ENCODE results near the gene AEBP2.
"Not testable (repeated sequence)": the region's sequence is repeated elsewhere in the genome, so short reads cannot be mapped to it uniquely, and the experiment has no call there.

AEBP2 gene

DNA sequence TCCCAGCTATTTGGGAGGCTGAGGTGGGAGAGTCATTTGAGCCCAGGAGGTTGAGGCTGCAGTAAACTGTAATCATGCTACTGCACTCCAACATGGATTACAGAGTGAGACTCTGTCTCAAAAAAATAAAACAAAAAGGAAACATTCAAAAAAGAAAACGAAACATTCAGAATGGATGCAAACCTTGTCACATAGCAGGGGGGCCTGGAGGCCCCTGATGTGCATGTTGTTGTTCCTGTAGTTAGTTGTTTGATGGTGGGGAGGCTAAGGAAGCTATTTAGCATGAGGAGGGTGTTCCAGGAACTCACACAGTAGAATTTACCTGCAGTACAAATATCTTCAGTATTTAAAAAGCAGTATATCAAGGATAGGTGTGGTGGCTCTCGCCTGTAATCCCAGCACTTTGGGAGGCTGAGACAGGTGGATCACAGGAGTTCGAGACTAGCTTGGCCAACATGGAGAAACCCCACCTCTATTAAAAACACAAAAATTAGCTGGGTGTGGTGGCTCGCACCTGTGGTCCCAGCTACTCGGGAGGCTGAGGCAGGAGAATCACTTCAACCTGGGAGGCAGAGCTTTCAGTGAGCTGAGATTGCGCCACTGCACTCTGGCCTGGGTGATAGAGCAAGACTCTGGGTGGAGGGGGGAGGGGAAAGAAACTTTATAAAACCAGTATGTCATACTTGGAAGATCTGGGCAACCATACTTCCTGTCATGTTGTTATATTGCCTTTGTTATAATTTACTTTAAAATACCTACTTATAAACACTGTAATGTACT, 17.6 kb upstream of the AEBP2 start:
- no peak for DNase-seq (ENCODE audit: low read depth in 2 of 2)

DNA sequence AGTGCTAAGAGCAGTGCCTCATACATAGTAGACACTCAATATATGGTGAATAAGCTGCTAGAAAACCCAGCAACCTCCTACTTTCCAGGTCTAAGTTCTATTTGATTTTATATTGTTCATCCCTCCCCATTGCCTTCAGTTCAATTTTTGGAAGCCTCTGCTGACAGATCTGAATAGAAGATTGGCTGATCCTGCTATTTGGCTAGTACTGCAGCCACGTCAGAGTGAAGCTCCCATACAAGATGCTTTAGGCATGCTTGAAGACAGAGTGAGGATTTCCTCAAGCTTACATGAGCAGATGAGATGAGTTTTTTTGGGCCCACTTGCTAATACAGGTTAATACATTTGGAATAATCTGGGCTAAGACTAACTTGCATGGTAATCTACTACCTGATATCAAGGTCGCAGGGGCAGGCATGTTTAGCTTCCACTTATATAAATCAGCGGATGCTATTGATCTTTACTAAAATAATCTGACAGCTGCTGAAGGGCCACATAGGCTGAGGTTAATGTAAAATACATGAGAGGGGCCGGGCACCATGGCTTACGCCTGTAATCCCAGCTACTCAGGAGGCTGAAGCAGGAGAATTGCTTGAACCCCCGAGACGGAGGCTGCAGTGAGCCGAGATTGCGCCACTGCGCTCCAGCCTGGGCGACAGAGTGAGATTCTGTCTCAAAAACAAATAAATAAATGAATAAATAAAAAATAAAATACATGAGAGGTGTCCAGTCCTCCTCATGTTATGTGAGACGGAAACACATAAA, 15.9 kb upstream of the AEBP2 start:
- no peak for DNase-seq (ENCODE audit: low read depth in 2 of 2)

DNA sequence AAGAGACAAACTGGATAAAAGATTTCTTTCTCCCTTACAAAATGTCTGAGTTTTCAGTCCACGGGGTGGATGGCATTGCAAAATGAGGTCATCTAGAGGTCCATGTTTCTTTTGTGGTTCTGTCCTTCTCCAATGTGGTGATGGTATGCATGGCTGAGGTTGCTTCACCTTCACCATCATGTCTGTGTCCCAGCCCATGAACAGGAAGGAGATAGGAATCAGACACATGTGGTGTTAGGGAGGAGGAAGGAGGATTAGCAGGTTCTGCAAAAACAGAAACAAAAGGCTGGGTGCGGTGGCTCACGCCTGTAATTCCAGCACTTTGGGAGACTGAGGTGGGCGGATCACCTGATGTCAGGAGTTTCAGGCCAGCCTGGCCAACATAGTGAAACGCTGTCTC, 11.0 kb upstream of the AEBP2 start:
- DNase-seq (ENCODE audit: low read depth in 2 of 2): no peak

DNA sequence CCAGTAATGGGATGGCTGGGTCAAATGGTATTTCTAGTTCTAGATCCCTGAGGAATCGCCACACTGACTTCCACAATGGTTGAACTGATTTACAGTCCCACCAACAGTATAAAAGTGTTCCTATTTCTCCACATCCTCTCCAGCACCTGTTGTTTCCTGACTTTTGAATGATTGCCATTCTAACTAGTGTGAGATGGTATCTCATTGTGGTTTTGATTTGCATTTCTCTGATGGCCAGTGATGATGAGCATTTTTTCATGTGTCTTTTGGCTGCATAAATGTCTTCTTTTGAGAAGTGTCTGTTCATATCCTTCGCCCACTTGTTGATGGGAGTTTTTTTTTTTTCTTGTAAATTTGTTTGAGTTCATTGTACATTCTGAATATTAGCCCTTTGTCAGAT, 9.8 kb upstream of the AEBP2 start:
- not testable (repeated sequence) for DNase-seq (ENCODE audit: low read depth in 2 of 2)

DNA sequence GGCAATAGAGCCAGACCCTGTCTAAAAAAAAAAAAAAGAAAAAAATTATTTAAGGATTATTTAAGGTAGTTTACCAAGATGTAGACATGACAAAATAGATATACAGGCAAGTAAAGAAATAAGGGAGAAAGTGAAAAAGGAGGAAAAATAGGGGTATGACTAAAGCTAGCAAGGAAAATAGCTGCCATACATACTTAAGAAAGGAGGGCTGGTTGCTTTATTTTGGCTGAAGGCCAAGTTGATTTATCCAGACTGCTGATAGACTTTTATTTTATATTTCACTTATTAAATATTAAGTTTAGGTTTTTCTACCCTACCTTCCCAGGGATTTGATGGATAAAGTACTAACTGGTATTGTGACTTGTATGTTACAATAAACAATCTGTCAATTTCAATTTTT, 8.3 kb upstream of the AEBP2 start:
- no peak for DNase-seq (ENCODE audit: low read depth in 2 of 2)

DNA sequence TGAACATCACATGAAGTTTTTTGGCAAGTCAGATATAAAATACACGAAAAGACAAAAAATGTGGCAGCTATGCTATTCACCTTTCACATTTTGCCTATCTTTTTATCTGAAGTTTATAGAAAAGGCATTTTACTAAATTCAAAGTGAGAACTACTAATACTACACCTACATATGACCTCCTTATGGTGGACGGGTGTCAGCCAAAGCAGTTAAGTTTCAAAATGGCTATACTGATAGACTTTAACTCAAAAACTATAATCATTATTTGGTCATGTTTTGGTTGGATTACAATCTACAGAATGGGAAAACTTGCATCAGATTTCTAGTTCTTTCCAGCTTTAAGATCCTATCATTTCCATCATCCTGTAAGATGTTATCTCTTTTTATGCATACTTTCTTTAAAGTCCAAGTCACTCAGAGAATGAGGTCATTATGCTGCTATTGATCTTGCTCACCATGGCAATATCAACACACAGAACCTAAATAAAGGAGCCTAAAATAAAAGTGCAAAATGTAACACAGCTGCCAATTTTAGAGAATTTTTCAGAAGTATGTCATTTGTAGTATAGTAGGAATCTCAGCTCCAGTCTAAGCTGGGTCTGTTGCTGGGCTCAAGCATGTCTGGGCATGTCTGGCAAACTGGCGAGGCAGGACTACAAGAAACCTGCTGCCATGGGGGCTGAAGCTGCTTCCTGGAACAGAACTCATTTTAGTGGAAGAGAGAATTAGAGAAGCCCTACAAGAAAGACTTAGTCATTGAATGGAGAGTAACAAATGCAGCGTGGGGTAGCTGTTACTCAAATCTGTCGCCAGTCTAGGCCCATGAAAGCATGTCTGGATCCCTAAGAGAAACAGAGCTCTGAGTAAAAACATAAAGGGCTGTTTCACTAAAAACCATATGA, 7.6 kb upstream of the AEBP2 start:
- DNase-seq (ENCODE audit: low read depth in 2 of 2): peak; percentile 34 to 40

DNA sequence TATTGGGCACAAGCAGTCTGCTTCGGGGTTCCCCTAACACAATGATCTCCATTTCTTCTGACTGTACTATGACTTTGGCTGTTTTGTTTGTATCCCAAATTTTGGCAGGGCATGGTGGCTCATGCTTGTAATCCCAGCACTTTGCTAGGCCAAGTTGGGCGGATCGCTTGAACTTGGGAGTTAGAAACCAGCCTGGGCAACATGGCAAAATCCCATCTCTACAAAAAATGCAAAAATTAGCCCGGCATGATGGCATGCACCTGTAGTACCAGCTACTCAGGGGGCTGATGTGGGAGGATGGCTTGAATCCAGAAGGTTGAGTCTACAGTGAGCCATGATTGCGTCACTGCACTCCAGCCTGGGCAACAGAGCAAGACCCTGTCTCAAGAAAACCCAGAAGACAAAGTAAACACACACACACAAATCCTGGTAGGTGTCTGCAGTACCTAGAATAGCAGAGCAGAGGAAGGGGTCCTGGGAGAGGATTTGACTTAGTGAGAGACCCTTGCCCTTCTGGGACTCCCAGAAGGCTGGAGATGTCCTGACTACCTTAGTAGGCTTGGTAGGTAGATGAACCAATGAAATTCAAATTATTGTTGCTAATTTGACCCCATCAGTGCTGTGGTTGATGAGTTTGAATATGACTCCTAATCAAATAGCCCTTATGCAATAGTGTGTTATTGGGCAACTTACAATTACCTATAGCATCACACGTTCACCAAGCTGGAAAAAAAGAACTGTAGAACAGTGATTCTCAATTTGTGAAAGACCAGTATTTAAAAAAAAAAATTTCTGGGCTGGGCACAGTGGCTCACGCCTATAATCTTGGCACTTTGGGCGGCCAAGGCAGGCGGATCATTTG, 6.8 kb upstream of the AEBP2 start:
- DNase-seq (ENCODE audit: low read depth in 2 of 2): no peak

DNA sequence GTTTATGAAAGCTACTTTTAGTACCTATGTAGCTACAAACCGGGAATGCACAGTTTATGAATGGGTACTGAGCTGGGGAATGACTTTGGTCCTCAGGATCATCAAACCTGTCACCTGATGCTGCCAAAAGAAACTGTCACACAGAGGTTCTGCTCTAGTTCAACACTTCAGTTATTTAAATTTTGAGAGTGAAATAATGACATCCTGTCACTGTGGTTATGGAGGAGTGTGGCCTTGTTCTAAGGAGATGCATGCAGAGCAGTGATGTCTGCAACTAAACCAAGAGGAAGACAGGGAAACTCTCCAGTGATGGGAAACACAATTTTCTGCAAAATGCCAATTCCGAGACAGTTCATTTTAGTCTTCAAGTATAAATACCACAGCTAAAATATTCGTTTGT, 4.8 kb upstream of the AEBP2 start:
- DNase-seq (ENCODE audit: low read depth in 2 of 2): no peak

DNA sequence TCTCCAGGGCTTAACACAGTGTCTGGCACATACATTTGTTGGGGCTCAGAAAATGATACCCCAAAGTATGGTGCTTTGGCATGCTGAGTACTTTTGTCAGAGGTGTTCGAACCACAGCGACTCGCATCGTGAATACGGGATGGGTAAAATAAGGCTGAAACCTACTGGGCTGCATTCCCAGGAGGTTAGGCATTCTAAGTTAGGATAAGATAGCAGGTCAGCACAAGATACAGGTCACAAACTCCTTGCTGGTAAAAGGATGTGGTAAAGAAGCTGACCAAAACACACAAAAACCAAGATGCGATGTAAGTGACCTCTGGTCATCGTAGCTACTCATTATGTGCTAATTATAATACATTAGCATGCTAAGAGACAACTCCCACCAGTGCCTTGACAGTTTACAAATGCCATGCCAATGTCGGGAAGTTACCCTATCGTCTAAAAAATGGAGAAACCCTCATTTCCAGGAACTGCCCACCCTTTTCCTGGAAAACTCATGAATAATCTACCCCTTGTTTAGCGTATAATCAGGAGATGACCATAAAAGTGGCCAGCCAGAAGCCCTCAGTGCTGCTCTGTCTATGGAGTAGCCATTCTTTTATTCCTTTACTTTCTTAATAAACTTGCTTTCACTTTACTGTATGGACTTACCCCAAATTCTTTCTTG, 3.3 kb upstream of the AEBP2 start:
- DNase-seq (ENCODE audit: low read depth in 2 of 2): no peak

DNA sequence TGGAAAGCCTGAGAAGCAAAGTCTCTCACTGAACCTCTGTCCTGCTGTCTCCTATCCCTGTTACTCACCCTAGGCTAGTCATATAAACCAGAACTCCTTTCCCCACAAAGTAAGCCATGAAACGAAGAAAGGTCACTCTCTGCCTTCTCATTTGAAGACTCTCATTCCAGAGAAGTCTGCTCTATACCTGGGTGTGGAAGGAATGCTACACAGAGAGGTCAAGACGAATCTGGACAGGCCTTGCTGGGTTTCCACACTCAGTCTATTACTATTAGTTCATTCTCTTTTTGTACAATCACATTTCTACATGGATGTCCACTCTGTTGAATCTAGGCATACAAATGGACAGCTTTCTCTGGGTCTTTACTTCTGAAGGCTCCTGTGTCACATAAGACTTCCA, 2.4 kb upstream of the AEBP2 start:
- DNase-seq (ENCODE audit: low read depth in 2 of 2): no peak

DNA sequence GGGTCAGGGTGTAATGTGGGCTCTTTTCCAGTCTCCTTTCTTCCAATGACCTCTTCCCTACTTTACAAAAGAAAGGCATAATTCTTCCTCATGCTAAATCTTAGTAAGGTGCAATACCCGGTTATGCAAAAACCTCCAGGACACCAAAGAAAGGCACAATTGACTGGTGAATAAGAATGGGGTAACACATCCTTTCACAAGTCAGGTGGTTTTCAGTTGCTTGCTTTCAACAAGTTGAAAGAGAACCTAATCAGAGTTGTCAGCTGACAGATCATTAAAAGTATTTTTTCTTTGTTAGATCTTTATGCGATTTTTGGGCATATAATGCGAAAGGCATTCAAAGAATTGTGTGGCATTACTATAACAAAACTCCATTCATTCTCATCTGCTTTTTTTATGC, 1.3 kb upstream of the AEBP2 start:
- no peak for DNase-seq (ENCODE audit: low read depth in 2 of 2)

DNA sequence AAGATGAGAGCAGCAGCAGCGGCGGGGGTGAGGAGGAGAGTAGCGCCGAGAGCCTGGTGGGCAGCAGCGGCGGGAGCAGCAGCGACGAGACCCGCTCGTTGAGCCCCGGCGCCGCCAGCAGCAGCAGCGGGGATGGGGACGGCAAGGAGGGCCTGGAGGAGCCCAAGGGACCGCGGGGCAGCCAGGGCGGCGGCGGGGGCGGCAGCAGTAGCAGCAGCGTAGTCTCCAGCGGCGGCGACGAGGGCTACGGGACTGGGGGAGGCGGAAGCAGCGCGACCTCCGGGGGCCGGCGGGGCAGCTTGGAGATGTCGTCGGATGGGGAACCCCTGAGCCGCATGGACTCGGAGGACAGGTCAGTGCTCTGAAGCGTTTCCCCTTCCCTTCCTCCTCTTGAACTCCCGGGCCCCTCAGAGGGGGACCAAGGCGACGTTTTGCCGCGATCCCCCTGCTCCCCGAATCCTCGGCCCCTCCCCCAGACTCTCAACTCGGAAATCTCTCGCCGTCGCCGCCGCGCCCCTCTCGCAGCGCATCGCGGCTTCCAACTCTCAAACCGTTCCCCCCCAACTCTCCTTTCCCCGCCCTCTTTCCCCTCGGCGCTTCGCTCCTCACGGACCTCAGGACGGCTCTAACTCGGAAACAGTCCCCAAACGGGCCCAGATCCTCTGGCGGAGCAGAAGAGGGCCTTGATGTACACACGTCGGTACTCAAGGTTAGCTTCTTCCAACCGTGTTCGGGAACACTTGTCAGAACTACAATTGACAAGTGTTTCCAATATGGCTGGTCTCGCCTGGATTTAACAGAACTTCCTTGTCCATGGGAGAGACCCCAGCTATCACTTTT, 947 bp downstream of the AEBP2 start:
- DNase-seq (ENCODE audit: low read depth in 2 of 2): peak; percentile 33 to 43

DNA sequence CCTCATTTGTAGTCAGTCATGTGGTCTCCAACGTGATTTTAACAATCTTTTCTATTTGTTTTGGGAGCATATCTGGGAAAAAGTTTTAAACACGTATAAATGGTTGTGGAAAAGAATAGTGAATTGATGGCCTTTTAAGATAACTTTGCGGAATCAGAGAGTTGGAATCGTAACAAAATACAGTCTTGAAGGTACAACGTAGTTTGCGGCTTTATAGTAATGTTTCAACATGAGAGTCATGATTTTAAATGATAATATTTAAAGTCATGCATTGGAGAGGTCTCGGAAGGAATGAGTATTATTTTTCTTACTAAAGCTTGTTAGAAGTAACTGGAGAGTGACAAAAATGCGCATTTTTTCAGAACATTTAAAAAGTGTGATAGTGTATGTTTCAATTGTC, 1.6 kb downstream of the AEBP2 start:
- DNase-seq (ENCODE audit: low read depth in 2 of 2): no peak

DNA sequence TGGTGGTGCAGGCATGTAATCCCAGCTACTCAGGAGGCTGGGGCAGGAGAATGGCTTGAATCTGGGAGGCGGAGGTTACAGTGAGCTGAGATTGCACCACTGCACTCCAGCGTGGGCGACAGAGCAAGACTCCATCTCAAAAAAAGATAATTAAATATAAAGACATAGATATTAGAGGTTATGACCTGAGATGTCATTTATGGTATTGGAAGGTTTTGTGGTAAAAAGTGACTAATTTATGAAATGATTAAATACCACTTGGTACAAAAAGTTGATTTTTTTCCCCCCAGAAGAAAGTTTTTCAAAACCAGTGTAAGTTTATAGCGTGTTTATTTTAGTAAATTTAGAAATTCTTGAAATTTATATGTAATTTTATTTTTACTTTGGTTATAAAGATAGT, 4.3 kb downstream of the AEBP2 start:
- DNase-seq (ENCODE audit: low read depth in 2 of 2): no peak

DNA sequence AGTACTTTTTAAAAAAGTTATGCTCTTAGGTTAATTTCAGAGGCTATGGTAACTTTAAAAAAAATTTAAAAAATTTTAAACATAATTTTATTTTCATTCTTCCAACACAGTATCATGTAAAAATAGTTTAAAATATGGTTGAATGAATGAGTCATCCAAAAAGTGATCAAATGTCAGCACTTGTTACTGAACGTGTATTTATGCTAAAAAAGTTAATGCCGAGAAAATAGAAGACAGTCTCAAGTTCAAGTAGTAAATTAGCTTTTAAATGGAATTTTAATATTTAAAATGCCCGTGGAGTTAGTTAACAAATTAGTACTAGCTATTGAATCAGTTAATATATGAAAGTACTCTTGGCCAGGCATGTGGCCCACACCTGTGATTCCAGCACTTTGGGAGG, 4.8 kb downstream of the AEBP2 start:
- DNase-seq (ENCODE audit: low read depth in 2 of 2): no peak

DNA sequence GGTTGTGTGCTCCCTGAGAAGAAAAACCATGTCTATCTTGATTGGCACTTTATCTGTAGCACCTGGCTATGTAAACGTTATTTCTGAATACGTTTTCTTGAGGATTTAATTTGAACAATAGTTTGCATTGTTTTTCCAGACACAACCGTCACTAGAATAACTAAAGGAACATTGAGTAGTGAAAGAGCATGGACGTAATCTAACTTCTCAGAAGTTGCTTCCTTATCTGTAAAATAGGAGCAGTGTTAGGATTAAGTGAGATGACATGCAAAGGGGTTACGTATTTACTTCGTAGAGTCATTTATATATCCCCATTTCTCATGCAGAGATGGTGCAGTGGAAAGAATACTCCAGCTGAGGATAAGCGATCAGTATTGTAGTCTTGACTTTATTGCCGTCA, 8.1 kb downstream of the AEBP2 start:
- no peak for DNase-seq (ENCODE audit: low read depth in 2 of 2)

DNA sequence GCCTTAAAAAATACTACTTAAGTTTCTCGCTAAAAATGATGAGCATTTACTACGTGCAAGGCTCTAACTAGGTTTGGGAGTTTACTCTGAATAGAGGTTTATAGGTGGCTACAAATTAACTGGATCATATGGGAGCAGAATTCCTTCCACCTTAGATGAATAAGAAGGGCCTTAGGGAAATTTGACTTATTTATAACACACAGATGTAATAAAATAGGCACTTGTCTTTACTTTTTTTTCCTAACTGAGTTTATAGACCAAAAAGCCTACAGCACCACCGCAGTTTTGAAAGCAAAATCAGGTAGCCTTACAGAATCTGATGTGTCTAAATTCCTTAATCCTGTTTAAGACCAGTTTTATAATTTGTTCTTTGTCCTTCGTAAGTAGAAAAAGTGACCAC, 10.5 kb downstream of the AEBP2 start:
- no peak for DNase-seq (ENCODE audit: low read depth in 2 of 2)

DNA sequence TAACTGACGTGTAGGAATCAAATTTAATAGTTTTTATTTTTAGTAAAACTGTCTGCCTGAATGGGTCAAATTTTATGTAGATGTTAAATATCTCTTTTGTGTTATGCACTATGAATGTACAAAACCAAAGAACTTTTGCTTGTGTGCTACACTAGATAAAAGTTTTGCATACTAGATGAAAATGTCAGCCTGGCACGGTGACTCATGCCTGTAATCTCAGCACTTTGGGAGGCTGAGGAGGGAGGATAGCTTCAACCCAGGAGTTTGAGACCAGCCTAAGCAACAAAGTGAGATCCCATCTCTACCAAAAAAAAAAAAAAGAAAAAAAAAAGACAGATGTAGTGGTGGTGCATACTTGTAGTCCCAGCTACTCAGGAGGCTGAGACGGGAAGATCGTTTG, 11.1 kb downstream of the AEBP2 start:
- DNase-seq (ENCODE audit: low read depth in 2 of 2): no peak

DNA sequence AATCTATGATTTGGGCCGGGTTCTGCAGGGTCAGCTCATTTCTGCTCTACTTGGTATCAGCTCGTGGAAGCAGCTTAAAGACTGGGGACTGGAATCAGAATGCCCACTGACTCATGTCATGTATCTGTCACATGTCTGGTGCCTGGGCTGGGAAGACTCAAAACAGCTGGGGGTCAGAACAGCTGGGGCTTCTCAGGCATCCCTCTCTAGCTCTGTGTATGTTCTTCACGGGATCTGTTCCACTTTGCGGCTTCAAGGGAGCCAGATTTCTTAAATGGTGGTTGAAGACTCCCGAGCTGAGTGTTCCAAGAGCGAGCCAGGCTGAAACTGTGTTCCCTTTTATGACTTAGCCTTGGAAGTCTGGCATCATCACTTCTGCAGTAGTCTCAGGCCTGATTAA, 11.9 kb downstream of the AEBP2 start:
- DNase-seq (ENCODE audit: low read depth in 2 of 2): no peak

DNA sequence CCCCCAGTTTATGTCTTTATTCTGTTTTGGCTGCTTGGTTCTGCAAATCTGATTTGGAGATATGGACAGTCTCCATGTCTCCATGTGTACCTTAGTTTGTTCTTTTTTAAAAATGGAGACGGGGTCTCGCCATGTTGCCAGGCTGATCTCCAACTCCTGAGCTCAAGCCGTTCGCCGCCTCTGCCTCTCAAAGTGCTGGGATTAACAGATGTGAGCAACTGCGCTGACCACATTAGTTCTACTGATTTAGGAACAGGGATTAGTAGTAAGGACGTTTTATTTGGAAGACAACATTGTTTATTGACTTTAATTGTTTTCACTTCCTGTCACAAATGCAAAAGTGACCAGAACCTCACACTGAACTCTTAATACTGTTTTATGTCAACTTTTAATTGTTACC, 14.7 kb downstream of the AEBP2 start:
- DNase-seq (ENCODE audit: low read depth in 2 of 2): no peak
